Vagina (tissue), 2 donors: ENCODE data around the gene WDR72. TPM values are rescaled to one million over a fixed set of nuclear protein-coding genes. Genes with fewer than 3 reads are reported as not detected.

Source experiments
- DNase-seq, 2 donors: peaks; one replicate each; pipeline ENCODE4 v3.0.0-alpha.2; 2017; ENCODE audit errors: extremely low spot score in 2 of 2
- H3K27ac ChIP-seq: fragments of 200-600 bp; sonication (generic); one replicate; pipeline ENCODE4 v1.5.1; 2019
- H3K27me3 ChIP-seq: fragments of 200-600 bp; sonication (generic); one replicate; pipeline ENCODE4 v1.5.1; 2019
- H3K36me3 ChIP-seq, 2 donors: fragments of 200-600 bp; sonication (generic); one replicate each; pipeline ENCODE4 v1.5.1; 2017 to 2019
- H3K4me1 ChIP-seq: fragments of 200-600 bp; sonication (generic); one replicate; pipeline ENCODE4 v1.5.1; 2019
- H3K4me3 ChIP-seq, 2 donors: fragments of 200-600 bp; sonication (generic); 1 replicate in 1 of 2; 2 replicates in 1 of 2; pipeline ENCODE4 v1.5.1; 2016 to 2019
- H3K9me3 ChIP-seq: fragments of 200-600 bp; sonication (generic); one replicate; pipeline ENCODE4 v1.5.1; 2019
- CTCF ChIP-seq, 3 experiments: fragments of 450-650 bp in 2 of 3; fragments of 200-600 bp in 1 of 3; sonication (generic) in 1 of 3; IDR thresholded peaks; one replicate each; pipeline ENCODE4 v1.5.1; 2017 to 2019; ENCODE audit warnings: antibody characterized with exemption in 3 of 3, mild to moderate bottlenecking in 2 of 3, moderate library complexity in 2 of 3
- POLR2A ChIP-seq, 2 donors: fragments of 450-650 bp; IDR thresholded peaks; one replicate each; pipeline ENCODE4 v1.6.1; 2017; ENCODE audit warnings: antibody characterized with exemption in 2 of 2, mild to moderate bottlenecking in 2 of 2, moderate library complexity in 2 of 2
- POLR2AphosphoS5 ChIP-seq, 2 donors: sonication (generic); formaldehyde crosslinking; IDR thresholded peaks; one replicate each; pipeline ENCODE4 v1.9.0; 2017; ENCODE audit warnings: antibody characterized with exemption in 2 of 2, mild to moderate bottlenecking in 2 of 2, low read depth in 1 of 2; ENCODE audit not compliant: insufficient read depth in 1 of 2
- intact Hi-C: fragments of 100-400 bp; cut with DNase I; formaldehyde crosslinking; loops from one replicate; pipeline ENCODE4 v1.15.1; 2023
- total RNA-seq: library from RNA; depleted of rRNA; stranded (reverse); fragments of >200 nt; gene quantifications from one replicate; pipeline ENCODE4 v1.2.3, GENCODE V29; 2016

Gene WDR72
- total RNA-seq, 1 donor from 2014 or later = not detected

- no peak for DNase-seq
These were observed 285.6 kb downstream of the WDR72 start for GRCh38 chr15:53473886-53474285.

GRCh38 chr15:53473435-53473834 lies 286.0 kb downstream of the WDR72 start:
- Histone ChIP-seq H3K36me3 (no peaks in the 10 kb centered on the region), H3K27ac (no peak overlapping the region), H3K27me3 (no peaks in the 10 kb centered on the region), H3K4me1 (no peaks in the 10 kb centered on the region), H3K4me3 (no peak overlapping the region), H3K9me3 (no peaks in the 10 kb centered on the region)
- intact Hi-C loops = no loop called here
- TF ChIP-seq POLR2A (IDR thresholded peaks at IDR 0.05) = no peak
- no peak for TF ChIP-seq POLR2AphosphoS5 (IDR thresholded peaks at IDR 0.05; ENCODE audit: insufficient read depth in 1 of 2, low read depth in 1 of 2)
- no peak for TF ChIP-seq CTCF (IDR thresholded peaks at IDR 0.05)
- DNase-seq = no peak

More at GRCh38 chr15:53473886-53474285, 285.6 kb downstream of the WDR72 start:
- Histone ChIP-seq H3K27me3 (no peaks in the 10 kb centered on the region), H3K36me3 (no peaks in the 10 kb centered on the region), H3K4me3 (no peak overlapping the region), H3K27ac (no peak overlapping the region), H3K9me3 (no peaks in the 10 kb centered on the region), H3K4me1 (no peaks in the 10 kb centered on the region)
- TF ChIP-seq POLR2A (IDR thresholded peaks at IDR 0.05) (no peak), CTCF (IDR thresholded peaks at IDR 0.05) (no peak), POLR2AphosphoS5 (IDR thresholded peaks at IDR 0.05; ENCODE audit: insufficient read depth in 1 of 2, low read depth in 1 of 2) (no peak)
- intact Hi-C loops = no loop called here

- no peaks in the 10 kb centered on the region for H3K27me3 ChIP-seq
- no peaks in the 10 kb centered on the region for H3K36me3 ChIP-seq
- no peak overlapping the region for H3K27ac ChIP-seq
- H3K9me3 ChIP-seq = no peaks in the 10 kb centered on the region
- intact Hi-C loops = no loop called here
- H3K4me1 ChIP-seq = no peaks in the 10 kb centered on the region
- no peak for DNase-seq
- TF ChIP-seq CTCF (IDR thresholded peaks at IDR 0.05) (no peak), POLR2AphosphoS5 (IDR thresholded peaks at IDR 0.05; ENCODE audit: insufficient read depth in 1 of 2, low read depth in 1 of 2) (no peak), POLR2A (IDR thresholded peaks at IDR 0.05) (no peak)
- no peak overlapping the region for H3K4me3 ChIP-seq
These were observed 286.6 kb downstream of the WDR72 start for GRCh38 chr15:53472883-53473282.

- intact Hi-C loops = no loop called here
- Histone ChIP-seq H3K36me3 (no peaks in the 10 kb centered on the region), H3K27ac (no peak overlapping the region), H3K4me1 (no peaks in the 10 kb centered on the region), H3K27me3 (no peaks in the 10 kb centered on the region), H3K9me3 (no peaks in the 10 kb centered on the region), H3K4me3 (no peak overlapping the region)
- DNase-seq = no peak
- TF ChIP-seq POLR2A (IDR thresholded peaks at IDR 0.05) = no peak
- TF ChIP-seq CTCF (IDR thresholded peaks at IDR 0.05) = no peak
- no peak for TF ChIP-seq POLR2AphosphoS5 (IDR thresholded peaks at IDR 0.05; ENCODE audit: insufficient read depth in 1 of 2, low read depth in 1 of 2)
These were observed 287.3 kb downstream of the WDR72 start for GRCh38 chr15:53472210-53472609.

- Histone ChIP-seq H3K4me3 (no peak overlapping the region), H3K36me3 (no peaks in the 10 kb centered on the region), H3K9me3 (no peaks in the 10 kb centered on the region), H3K27me3 (no peaks in the 10 kb centered on the region), H3K27ac (no peak overlapping the region), H3K4me1 (no peaks in the 10 kb centered on the region)
- TF ChIP-seq CTCF (IDR thresholded peaks at IDR 0.05) = no peak
- no peak for TF ChIP-seq POLR2A (IDR thresholded peaks at IDR 0.05)
- intact Hi-C loops = no loop called here
- no peak for DNase-seq
These were observed 288.7 kb downstream of the WDR72 start for GRCh38 chr15:53470743-53471142.
